ENCODE measurements around the gene ATP5MC2. TPM values are rescaled to one million over a fixed set of nuclear protein-coding genes. Genes with fewer than 3 reads are reported as not detected.
A peak's percentile ranks its signal among the peaks of the same experiment; 100 is the strongest.

The ATP5MC2 gene
- total and polyA plus RNA-seq, 9 of the 15 experiments (the other 6 are each of a cell fraction or from before 2014, with no cell fraction given): 314 to 1,208 (median 468) TPM

GRCh38 chr12:53625946-53626701 is 49.8 kb downstream of the ATP5MC2 start, which contains the start of gene ATF7 (continued):
- TF ChIP-seq TOE1 (IDR thresholded peaks at IDR 0.05; ENCODE audit: borderline replicate concordance) (peak; percentile 99), TOE1 (CRISPR knock-in tag; IDR thresholded peaks at IDR 0.05; ENCODE audit: borderline replicate concordance, low read depth) (no peak), POLR2G (IDR thresholded peaks at IDR 0.05; ENCODE audit: low read depth, low read length) (peak; percentile 79), TAF1 (IDR thresholded peaks at IDR 0.05; ENCODE audit: control insufficient read depth, extremely low read depth, insufficient read depth, low read length, severe bottlenecking) (peak; percentile 55), CREM (IDR thresholded peaks at IDR 0.05; ENCODE audit: low read depth) (peak; percentile 84), ATF1 (CRISPR knock-in tag; IDR thresholded peaks at IDR 0.05) (no peak), ATF1 (tag; IDR thresholded peaks at IDR 0.05) (peak; percentile 91), ZNF316 (IDR thresholded peaks at IDR 0.05) (no peak), HMBOX1 (IDR thresholded peaks at IDR 0.05) (peak; percentile 62; the same call in 1 of the 2 replicates), ARHGAP35 (IDR thresholded peaks at IDR 0.05; ENCODE audit: partially characterized antibody) (peak; percentile 97), CREB3L1 (IDR thresholded peaks at IDR 0.05; ENCODE audit: borderline replicate concordance, low read depth) (peak; percentile 97), RBM25 (IDR thresholded peaks at IDR 0.05; ENCODE audit: low read depth, low read length, severe bottlenecking) (peak; percentile 88), BRF2 (IDR thresholded peaks at IDR 0.05; ENCODE audit: borderline replicate concordance, insufficient read depth, insufficient read length) (no peak), ATF7 (IDR thresholded peaks at IDR 0.05) (peak; percentile 100), ZNF12 (CRISPR knock-in tag; IDR thresholded peaks at IDR 0.05) (0 out of 2 replicates have a peak, but pooled peaks have one; percentile 49), ZNF212 (CRISPR knock-in tag; IDR thresholded peaks at IDR 0.05) (no peak), MTA3 (IDR thresholded peaks at IDR 0.05; ENCODE audit: borderline replicate concordance) (peak; percentile 64; the same call in 1 of the 2 replicates), ZFP36 (IDR thresholded peaks at IDR 0.05; ENCODE audit: low read depth, low read length, partially characterized antibody) (no peak), NEUROD1 (IDR thresholded peaks at IDR 0.05; ENCODE audit: borderline replicate concordance, low read depth, low read length, partially characterized antibody) (peak; percentile 94)
- TF ChIP-seq, protein P1, sequence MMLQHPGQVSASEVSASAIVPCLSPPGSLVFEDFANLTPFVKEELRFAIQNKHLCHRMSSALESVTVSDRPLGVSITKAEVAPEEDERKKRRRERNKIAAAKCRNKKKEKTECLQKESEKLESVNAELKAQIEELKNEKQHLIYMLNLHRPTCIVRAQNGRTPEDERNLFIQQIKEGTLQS (IDR thresholded peaks at IDR 0.05): peak; percentile 57; the same call in 1 of the 2 replicates
- TF ChIP-seq, protein P1 (CRISPR knock-in tag; conservative IDR thresholded peaks at IDR 0.05): no peak
- TF ChIP-seq, protein P2, sequence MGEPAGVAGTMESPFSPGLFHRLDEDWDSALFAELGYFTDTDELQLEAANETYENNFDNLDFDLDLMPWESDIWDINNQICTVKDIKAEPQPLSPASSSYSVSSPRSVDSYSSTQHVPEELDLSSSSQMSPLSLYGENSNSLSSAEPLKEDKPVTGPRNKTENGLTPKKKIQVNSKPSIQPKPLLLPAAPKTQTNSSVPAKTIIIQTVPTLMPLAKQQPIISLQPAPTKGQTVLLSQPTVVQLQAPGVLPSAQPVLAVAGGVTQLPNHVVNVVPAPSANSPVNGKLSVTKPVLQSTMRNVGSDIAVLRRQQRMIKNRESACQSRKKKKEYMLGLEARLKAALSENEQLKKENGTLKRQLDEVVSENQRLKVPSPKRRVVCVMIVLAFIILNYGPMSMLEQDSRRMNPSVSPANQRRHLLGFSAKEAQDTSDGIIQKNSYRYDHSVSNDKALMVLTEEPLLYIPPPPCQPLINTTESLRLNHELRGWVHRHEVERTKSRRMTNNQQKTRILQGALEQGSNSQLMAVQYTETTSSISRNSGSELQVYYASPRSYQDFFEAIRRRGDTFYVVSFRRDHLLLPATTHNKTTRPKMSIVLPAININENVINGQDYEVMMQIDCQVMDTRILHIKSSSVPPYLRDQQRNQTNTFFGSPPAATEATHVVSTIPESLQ (CRISPR knock-in tag; IDR thresholded peaks at IDR 0.05): peak; percentile 90; the same call in 1 of the 2 replicates

Data from K562 (cell line).